ELR (cell line): Measurements from ENCODE around the gene HDGFL2.

ENCODE experiments used
- DNase-seq: peaks from one replicate; pipeline ENCODE4 v3.0.0-alpha.2; 2015; ENCODE audit warnings: low read depth

The HDGFL2 gene

DNA sequence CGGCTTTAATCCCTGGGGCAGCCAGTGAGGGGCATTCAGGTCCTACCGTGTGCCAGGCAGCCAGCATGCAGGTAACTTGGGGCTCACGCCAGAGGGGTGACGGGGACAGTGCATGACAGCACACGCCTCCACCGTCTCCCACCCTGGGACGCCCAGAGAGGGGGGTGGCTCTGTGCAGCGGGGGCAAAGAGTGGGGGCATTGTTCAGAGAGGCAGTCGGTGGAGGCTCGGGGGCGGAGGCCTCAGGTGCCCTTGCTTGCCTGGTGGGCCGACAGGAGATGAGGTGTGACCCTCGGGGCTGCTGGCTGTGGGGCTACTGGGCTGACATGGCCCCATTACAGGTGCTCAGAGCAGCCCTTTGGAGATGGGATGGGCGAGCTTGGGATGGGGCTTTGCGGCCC is 27.8 kb downstream of the HDGFL2 start:
- DNase-seq, result no peak

- no peak for DNase-seq
These were observed 28.9 kb downstream of the HDGFL2 start for GRCh38 chr19:4500841-4501591.

- no peak for DNase-seq
These were observed 29.6 kb downstream of the HDGFL2 start for GRCh38 chr19:4501691-4502090.

GRCh38 chr19:4502282-4503131 is 30.4 kb downstream of the HDGFL2 start:
- no peak for DNase-seq

GRCh38 chr19:4503132-4503824 is 31.2 kb downstream of the HDGFL2 start:
- DNase-seq, result no peak

GRCh38 chr19:4503825-4504170 is 31.7 kb downstream of the HDGFL2 start:
- no peak for DNase-seq

GRCh38 chr19:4504297-4504701 is 32.2 kb downstream of the HDGFL2 start:
- DNase-seq, result no peak

DNA sequence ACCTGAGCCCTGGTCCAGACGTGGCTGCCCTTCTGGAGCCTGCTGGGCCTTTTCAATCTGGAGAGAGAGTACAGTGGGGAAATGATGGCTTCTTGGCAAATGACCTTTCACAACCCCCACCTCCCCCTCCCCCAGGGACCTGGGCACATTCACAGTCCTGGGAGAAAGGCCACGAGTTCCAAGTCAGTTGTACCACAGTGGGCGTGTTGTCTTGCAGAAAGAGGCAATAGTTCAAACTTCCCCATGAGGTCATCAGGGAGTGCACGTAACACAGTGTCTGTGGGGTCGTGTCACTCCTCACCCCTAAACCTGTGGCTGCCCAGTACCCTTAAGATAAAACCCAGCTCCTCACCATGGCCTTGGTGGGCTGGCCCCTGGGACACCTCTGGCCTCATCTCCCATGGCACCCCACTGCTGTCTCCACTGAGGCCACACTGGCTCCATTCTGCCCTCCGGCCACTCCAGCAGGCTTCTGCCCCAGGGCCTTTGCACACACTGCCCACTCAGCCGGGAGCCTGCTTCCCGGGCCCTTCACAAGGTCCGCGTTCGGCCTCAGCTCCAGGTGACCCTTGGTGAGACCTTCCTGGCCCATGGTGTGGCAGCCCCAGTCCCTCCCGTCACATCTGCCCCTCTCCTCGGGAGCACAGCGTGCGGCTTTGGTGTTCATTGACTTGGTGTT is 32.9 kb downstream of the HDGFL2 start:
- DNase-seq, result no peak

GRCh38 chr19:4505570-4506448 is 33.7 kb downstream of the HDGFL2 start:
- DNase-seq, result no peak

- peak; percentile 89 for DNase-seq
These were observed 34.5 kb downstream of the HDGFL2 start for GRCh38 chr19:4506449-4507149.

DNA sequence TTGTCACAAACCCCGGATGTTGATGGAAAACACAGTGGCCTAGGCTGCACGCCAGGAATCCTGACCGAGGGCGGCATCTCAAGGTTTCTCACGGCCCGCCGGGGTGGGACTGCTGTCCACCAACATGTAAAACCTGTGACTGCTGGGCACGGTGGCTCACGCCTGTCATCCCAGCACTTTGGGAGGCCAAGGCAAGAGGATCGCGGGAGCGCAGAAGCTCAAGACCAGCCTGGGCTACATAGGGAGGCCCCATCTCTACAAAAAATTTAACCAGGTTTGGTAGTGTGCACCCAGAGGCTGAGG is 35.0 kb downstream of the HDGFL2 start:
- DNase-seq, result no peak

DNA sequence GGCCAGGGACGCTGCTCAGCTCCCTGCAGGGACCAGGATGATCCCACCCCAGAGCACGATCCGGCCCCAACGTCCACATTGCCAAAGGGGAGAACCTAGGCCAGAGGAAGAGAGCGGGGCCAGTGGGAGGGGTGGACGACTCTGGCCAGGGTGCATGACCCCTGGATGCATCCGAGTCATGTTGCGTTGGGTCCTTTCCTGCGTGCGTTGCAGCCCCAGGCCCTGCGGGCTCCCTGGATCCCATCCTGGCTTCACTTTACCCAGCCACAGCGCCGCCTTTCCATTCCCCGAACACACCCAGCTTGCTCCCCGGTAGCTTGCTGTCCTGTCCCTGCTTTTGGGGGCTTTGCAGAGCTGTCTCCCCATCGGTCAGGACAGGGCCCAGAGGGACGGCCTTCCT is 35.7 kb downstream of the HDGFL2 start:
- DNase-seq, result no peak

GRCh38 chr19:4508698-4509097 is 36.6 kb downstream of the HDGFL2 start:
- DNase-seq, result no peak

- DNase-seq, result no peak
These were observed 38.5 kb downstream of the HDGFL2 start for GRCh38 chr19:4510435-4511255.

- no peak for DNase-seq
These were observed 39.4 kb downstream of the HDGFL2 start for GRCh38 chr19:4511300-4512054.

DNA sequence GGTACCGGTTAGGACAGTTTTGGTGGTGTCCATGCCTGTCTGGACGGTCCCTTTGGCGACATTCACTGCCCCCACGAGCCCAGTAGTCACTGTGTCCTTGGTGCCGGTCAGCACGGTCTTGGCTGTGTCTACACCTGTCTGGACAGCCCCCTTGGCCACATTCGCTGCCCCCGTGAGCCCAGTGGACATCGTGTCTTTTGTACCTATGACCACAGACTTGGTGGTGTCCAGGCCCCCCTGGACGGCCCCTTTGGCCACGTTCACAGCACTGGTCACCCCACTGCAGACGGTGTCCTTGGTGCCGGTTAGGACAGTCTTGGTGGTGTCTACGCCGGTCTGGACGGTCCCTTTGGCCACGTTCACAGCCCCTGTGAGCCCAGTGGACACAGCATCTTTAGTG is 40.0 kb downstream of the HDGFL2 start:
- no peak for DNase-seq

DNA sequence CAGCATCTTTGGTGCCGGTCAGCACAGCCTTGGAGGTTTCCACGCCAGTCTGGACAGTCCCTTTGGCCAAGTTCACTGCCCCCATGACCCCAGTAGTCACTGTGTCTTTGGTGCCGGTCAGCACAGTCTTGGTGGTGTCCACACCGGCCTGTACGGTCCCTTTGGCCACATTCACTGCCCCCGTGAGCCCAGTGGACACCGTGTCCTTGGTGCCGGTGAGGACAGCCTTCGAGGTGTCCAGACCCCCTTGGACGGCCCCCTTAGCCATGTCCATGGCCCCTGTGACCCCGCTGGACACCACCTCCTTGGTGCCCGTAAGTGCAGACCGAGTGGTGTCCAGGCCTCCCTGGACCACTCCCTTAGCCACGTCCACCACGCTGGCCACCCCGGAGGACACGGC is 41.2 kb downstream of the HDGFL2 start:
- no peak for DNase-seq

DNA sequence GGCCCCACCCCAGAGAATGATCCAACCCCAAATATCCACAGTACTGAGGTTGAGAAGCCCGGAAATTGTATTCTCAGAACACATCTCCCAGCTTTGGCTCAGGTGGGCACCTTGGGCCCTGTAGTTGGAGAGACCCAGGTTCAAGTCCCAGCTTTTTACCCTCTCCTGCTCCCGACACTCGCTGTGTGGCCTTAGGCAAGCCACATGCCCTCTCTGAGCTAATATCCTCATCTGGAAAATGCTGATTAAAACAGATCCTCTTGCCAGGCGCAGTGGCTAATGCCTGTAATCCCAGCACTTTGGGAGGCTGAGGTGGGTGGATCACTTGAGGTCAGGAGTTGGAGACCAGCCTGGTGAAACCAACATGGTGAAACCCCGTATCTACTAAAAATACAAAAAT is 43.6 kb downstream of the HDGFL2 start:
- DNase-seq, result no peak

- no peak for DNase-seq
These were observed 44.3 kb downstream of the HDGFL2 start for GRCh38 chr19:4516199-4516938.
